WTC11 (cell line): ENCODE results near the gene HMX3. TPM values are rescaled to one million over a fixed set of nuclear protein-coding genes. Genes with fewer than 3 reads are reported as not detected.
A peak's percentile ranks its signal among the peaks of the same experiment; 100 is the strongest.

Experiments used
- ATAC-seq: fragments of 200-7000 bp; cut with Tn5 transposase; 2 replicates; pipeline ENCODE4 v1.10.0; 2021; ENCODE audit warnings: mild to moderate bottlenecking, moderate library complexity
- Bru-seq: library from RNA; stranded (reverse); fragments of 400-500 nt; gene quantifications from one replicate; lab custom pipeline; 2021; lab: Mats Ljungman, UMichigan
- CTCF ChIA-PET: fragments of 300-600 bp; sonication (Branson Sonifier 250); formaldehyde crosslinking; loops from one replicate; lab custom pipeline; 2021; ENCODE audit warnings: antibody characterized with exemption; lab: Charles Lee
- POLR2A ChIA-PET: fragments of 350-600 bp; sonication (Branson Sonifier 250); formaldehyde crosslinking; loops from one replicate; lab custom pipeline; 2021; ENCODE audit warnings: antibody characterized with exemption; lab: Charles Lee
- DNase-seq: peaks from one replicate; pipeline ENCODE4 v3.0.0; 2021; ENCODE audit warnings: low spot score
- H3K27ac Mint-ChIP-seq: 2 replicates; pipeline ENCODE4 v1.8.0; 2021; ENCODE audit warnings: mixed read lengths
- H3K27me3 Mint-ChIP-seq: 2 replicates; pipeline ENCODE4 v1.8.0; 2021; ENCODE audit warnings: low read depth, mild to moderate bottlenecking, moderate library complexity, mixed read lengths
- H3K36me3 Mint-ChIP-seq: 2 replicates; pipeline ENCODE4 v1.8.0; 2021; ENCODE audit warnings: mixed read lengths
- H3K4me1 Mint-ChIP-seq: 2 replicates; pipeline ENCODE4 v1.8.0; 2022; ENCODE audit warnings: mixed read lengths
- H3K4me3 Mint-ChIP-seq: 2 replicates; pipeline ENCODE4 v1.8.0; 2021; ENCODE audit warnings: mild to moderate bottlenecking, moderate library complexity, mixed read lengths
- H3K9me3 Mint-ChIP-seq: 2 replicates; pipeline ENCODE4 v1.8.0; 2021; ENCODE audit warnings: mixed read lengths
- FOXP1 ChIP-seq: sonication (generic); formaldehyde crosslinking; IDR thresholded peaks from 2 replicates; pipeline ENCODE4 v1.8.0; 2022; ENCODE audit warnings: missing genetic modification reagents, mild to moderate bottlenecking, moderate library complexity, borderline replicate concordance
- FOXP4 ChIP-seq: sonication (generic); formaldehyde crosslinking; IDR thresholded peaks from 2 replicates; pipeline ENCODE4 v1.8.0; 2022; ENCODE audit warnings: mild to moderate bottlenecking, missing genetic modification reagents
- KAT7 ChIP-seq: sonication (generic); formaldehyde crosslinking; IDR thresholded peaks from 2 replicates; pipeline ENCODE4 v1.8.1; 2023; ENCODE audit warnings: missing genetic modification reagents, mild to moderate bottlenecking, borderline replicate concordance
- MXD4 ChIP-seq: fragments of 250-450 bp; sonication (Bioruptor Pico); IDR thresholded peaks from 2 replicates; pipeline ENCODE4 v1.8.0; 2021; ENCODE audit warnings: mild to moderate bottlenecking, moderate library complexity, borderline replicate concordance
- NR3C1 ChIP-seq: sonication (generic); formaldehyde crosslinking; conservative IDR thresholded peaks from 2 replicates; pipeline ENCODE4 v1.8.1; 2023; ENCODE audit warnings: low read depth, mild to moderate bottlenecking, missing genetic modification reagents
- ZBTB21 ChIP-seq: sonication (generic); formaldehyde crosslinking; IDR thresholded peaks from 2 replicates; pipeline ENCODE4 v1.8.1; 2023; ENCODE audit warnings: mild to moderate bottlenecking, missing genetic modification reagents, borderline replicate concordance
- ZNF138 ChIP-seq: sonication (generic); formaldehyde crosslinking; conservative IDR thresholded peaks from 2 replicates; pipeline ENCODE4 v1.8.1; 2022; ENCODE audit warnings: mild to moderate bottlenecking, moderate library complexity, missing genetic modification reagents
- ZNF281 ChIP-seq: sonication (generic); formaldehyde crosslinking; IDR thresholded peaks from 2 replicates; pipeline ENCODE4 v1.8.0; 2023; ENCODE audit warnings: mild to moderate bottlenecking, missing genetic modification reagents
- ZNF423 ChIP-seq: fragments of 250-450 bp; sonication (Bioruptor Pico); IDR thresholded peaks from 2 replicates; pipeline ENCODE4 v2.1.2; 2022; ENCODE audit warnings: mild to moderate bottlenecking, moderate library complexity
- long read RNA-seq, 3 experiments: library from RNA in 1 of 3; library from capped mRNA in 1 of 3; library from polyadenylated mRNA in 1 of 3; unstranded in 2 of 3; stranded (forward) in 1 of 3; transcript quantifications; one replicate each; pipeline ENCODE4 v2.0.0, GENCODE V29; 2021
- total RNA-seq: library from RNA; stranded (reverse); gene quantifications from 3 replicates; pipeline ENCODE4 v1.2.3, GENCODE V29; 2021
- TF ChIP-seq, protein P1 (sequence below): sonication (generic); formaldehyde crosslinking; IDR thresholded peaks from 2 replicates; pipeline ENCODE4 v1.8.1; 2023; ENCODE audit warnings: mild to moderate bottlenecking, moderate library complexity, missing genetic modification reagents
- TF ChIP-seq, protein P2 (sequence below): sonication (generic); formaldehyde crosslinking; conservative IDR thresholded peaks from 2 replicates; pipeline ENCODE4 v1.8.1; 2023; ENCODE audit warnings: mild to moderate bottlenecking, low read depth, missing genetic modification reagents, moderate library complexity

Gene HMX3
- total RNA-seq (0.23 TPM in 1 of 3 replicates, not detected in the others), Bru-seq, nascent RNA (not detected)
- long read RNA-seq, experiment 1, partial matches to known transcripts, result 0 of 1 reads
- long read RNA-seq, experiment 1, other reads (novel, unspliced or antisense), result 0 of 1 reads
- long read RNA-seq, experiment 2, result 0 reads
- long read RNA-seq, experiment 3, result 0 reads

- H3K27ac Mint-ChIP-seq, result no peak within 1 kb of the TSS
- peaks cover 97% of the 10 kb centered on the region for H3K27me3 Mint-ChIP-seq
- TF ChIP-seq ZNF138, result no peak
- TF ChIP-seq, protein P1, sequence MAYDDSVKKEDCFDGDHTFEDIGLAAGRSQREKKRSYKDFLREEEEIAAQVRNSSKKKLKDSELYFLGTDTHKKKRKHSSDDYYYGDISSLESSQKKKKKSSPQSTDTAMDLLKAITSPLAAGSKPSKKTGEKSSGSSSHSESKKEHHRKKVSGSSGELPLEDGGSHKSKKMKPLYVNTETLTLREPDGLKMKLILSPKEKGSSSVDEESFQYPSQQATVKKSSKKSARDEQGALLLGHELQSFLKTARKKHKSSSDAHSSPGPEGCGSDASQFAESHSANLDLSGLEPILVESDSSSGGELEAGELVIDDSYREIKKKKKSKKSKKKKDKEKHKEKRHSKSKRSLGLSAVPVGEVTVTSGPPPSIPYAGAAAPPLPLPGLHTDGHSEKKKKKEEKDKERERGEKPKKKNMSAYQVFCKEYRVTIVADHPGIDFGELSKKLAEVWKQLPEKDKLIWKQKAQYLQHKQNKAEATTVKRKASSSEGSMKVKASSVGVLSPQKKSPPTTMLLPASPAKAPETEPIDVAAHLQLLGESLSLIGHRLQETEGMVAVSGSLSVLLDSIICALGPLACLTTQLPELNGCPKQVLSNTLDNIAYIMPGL (CRISPR knock-in tag), result peak; percentile 59; the same call in 1 of the 2 replicates
- ChIA-PET CTCF (interaction anchor here (2.9 kb wide), 1 partner anchor 92 kb away, joined by 22 read pairs; no protein-coding TSS in a partner anchor), POLR2A (no interaction called here)
- peak; percentile 79 for DNase-seq
- peaks cover 45% of the 10 kb centered on the region for H3K4me1 Mint-ChIP-seq
- H3K36me3 Mint-ChIP-seq, result no peaks in the 10 kb centered on the region
- H3K9me3 Mint-ChIP-seq, result no peaks in the 10 kb centered on the region
- ATAC-seq, result no peak
- H3K4me3 Mint-ChIP-seq, result peak within 1 kb of the TSS; percentile 80
These were observed at the start of gene HMX3 for GRCh38 chr10:123135415-123136141. TSS of gene HMX3 (plus strand) at chr10:123135970. CDS start at chr10:123136051, 81 bp downstream.

DNA sequence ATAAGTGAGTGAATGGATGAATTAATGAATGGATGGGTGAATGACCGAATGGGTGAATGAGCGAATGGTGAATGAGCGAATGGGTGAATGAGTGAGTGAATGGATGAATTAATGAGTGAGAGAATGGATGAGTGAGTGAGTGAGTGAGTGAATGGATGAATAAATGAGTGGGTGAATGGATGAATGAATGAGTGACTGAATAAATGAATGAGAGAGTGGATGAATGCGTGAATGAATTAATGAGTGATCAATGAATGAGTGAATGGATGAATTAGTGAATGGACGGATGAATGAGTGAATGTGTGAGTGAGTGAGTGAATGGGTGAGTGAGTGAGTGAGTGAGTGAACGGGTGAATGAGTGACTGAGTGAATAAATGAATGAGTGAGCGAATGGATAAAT is 49.5 kb upstream of the HMX3 start:
- TF ChIP-seq MXD4 (CRISPR knock-in tag) (no peak), ZNF281 (CRISPR knock-in tag) (no peak), NR3C1 (CRISPR knock-in tag) (no peak), FOXP4 (no peak), ZBTB21 (CRISPR knock-in tag) (no peak), FOXP1 (CRISPR knock-in tag) (no peak), ZNF423 (CRISPR knock-in tag) (no peak), ZNF138 (no peak)
- TF ChIP-seq, protein P2, sequence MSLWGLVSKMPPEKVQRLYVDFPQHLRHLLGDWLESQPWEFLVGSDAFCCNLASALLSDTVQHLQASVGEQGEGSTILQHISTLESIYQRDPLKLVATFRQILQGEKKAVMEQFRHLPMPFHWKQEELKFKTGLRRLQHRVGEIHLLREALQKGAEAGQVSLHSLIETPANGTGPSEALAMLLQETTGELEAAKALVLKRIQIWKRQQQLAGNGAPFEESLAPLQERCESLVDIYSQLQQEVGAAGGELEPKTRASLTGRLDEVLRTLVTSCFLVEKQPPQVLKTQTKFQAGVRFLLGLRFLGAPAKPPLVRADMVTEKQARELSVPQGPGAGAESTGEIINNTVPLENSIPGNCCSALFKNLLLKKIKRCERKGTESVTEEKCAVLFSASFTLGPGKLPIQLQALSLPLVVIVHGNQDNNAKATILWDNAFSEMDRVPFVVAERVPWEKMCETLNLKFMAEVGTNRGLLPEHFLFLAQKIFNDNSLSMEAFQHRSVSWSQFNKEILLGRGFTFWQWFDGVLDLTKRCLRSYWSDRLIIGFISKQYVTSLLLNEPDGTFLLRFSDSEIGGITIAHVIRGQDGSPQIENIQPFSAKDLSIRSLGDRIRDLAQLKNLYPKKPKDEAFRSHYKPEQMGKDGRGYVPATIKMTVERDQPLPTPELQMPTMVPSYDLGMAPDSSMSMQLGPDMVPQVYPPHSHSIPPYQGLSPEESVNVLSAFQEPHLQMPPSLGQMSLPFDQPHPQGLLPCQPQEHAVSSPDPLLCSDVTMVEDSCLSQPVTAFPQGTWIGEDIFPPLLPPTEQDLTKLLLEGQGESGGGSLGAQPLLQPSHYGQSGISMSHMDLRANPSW (CRISPR knock-in tag), result no peak

GRCh38 chr10:123087348-123087747 is 48.4 kb upstream of the HMX3 start:
- DNase-seq (no peak), ATAC-seq (no peak)
- Mint-ChIP-seq H3K27me3 (peaks cover 5% of the 10 kb centered on the region), H3K4me3 (no peak overlapping the region), H3K36me3 (no peaks in the 10 kb centered on the region), H3K4me1 (peaks cover 9% of the 10 kb centered on the region)
- POLR2A ChIA-PET, result no interaction called here
- CTCF ChIA-PET, result no interaction called here
- TF ChIP-seq KAT7 (CRISPR knock-in tag), result no peak
- TF ChIP-seq, all 79 proteins: peak for 0
- Mint-ChIP-seq H3K9me3 (peaks cover 7% of the 10 kb centered on the region), H3K27ac (no peak overlapping the region)

More for the DNA sequence above, 49.5 kb upstream of the HMX3 start:
- H3K27ac Mint-ChIP-seq, result no peak overlapping the region
- no peak for ATAC-seq
- ChIA-PET CTCF (no interaction called here), POLR2A (no interaction called here)
- no peak overlapping the region for H3K4me3 Mint-ChIP-seq
- peaks cover 7% of the 10 kb centered on the region for H3K9me3 Mint-ChIP-seq
- H3K4me1 Mint-ChIP-seq, result peaks cover 9% of the 10 kb centered on the region
- peaks cover 5% of the 10 kb centered on the region for H3K27me3 Mint-ChIP-seq
- H3K36me3 Mint-ChIP-seq, result no peaks in the 10 kb centered on the region
- no peak for DNase-seq
